ENCODE data around the gene ATPAF2. TPM values are rescaled to one million over a fixed set of nuclear protein-coding genes. Genes with fewer than 3 reads are reported as not detected.
"Not testable (repeated sequence)": the region's sequence is repeated elsewhere in the genome, so short reads cannot be mapped to it uniquely, and the experiment has no call there.

The ATPAF2 gene
- total RNA-seq, 2 experiments from 2014 or later = 22.9 to 29.9 TPM

DNA sequence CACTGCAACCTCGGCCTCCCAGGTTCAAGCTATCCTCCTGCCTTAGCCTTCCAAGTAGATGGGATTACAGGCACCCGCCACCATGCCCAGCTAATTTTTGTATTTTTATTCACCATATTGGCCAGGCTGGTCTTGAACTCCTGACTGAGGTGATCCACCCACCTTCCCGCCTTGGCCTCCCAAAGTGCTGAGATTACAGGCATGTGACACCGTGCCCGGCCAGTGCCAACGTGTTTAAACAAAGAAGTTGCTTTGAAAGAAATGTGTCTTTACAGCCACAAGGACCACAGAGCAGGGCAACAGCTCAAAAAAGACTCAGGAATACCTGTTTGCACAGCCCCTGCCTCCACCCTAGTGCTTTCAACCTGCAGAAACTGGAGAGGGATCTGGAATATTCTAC lies 25.0 kb downstream of the ATPAF2 start:
- H3K4me3 Mint-ChIP-seq = no peak overlapping the region
- no peak for DNase-seq
- POLR2A ChIA-PET = no interaction called here
- H3K9me3 Mint-ChIP-seq = no peaks in the 10 kb centered on the region
- H3K4me1 Mint-ChIP-seq = no peaks in the 10 kb centered on the region
- H3K27ac Mint-ChIP-seq = no peak overlapping the region
- no peaks in the 10 kb centered on the region for H3K27me3 Mint-ChIP-seq
- ATAC-seq (ENCODE audit: low read depth) = no peak
- peaks cover 1% of the 10 kb centered on the region for H3K36me3 Mint-ChIP-seq

DNA sequence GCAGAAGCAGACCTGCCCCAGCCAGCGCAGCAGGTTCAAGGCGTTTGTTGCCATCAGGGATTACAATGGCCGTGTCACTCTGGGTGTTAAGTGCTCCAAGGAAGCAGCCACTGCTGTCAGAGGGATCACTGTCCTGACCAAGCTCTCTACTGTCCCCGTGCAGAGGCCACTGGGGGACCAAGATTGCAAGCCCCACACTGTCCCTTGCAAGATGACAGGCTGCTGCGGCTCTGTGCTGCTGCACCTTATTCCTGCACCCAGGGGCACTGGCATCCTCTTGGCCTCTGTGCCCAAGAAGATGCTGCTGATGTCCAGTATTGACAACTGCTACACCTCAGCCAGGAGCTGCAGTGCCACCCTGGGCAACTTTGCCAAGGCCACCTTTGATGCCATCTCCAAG lies 27.7 kb downstream of the ATPAF2 start:
- DNase-seq = no peak
- Mint-ChIP-seq H3K36me3 (no peaks in the 10 kb centered on the region), H3K4me3 (no peak overlapping the region), H3K27ac (no peak overlapping the region), H3K27me3 (no peaks in the 10 kb centered on the region), H3K4me1 (no peaks in the 10 kb centered on the region), H3K9me3 (no peaks in the 10 kb centered on the region)
- ATAC-seq (ENCODE audit: low read depth) = no peak
- POLR2A ChIA-PET = no interaction called here

DNA sequence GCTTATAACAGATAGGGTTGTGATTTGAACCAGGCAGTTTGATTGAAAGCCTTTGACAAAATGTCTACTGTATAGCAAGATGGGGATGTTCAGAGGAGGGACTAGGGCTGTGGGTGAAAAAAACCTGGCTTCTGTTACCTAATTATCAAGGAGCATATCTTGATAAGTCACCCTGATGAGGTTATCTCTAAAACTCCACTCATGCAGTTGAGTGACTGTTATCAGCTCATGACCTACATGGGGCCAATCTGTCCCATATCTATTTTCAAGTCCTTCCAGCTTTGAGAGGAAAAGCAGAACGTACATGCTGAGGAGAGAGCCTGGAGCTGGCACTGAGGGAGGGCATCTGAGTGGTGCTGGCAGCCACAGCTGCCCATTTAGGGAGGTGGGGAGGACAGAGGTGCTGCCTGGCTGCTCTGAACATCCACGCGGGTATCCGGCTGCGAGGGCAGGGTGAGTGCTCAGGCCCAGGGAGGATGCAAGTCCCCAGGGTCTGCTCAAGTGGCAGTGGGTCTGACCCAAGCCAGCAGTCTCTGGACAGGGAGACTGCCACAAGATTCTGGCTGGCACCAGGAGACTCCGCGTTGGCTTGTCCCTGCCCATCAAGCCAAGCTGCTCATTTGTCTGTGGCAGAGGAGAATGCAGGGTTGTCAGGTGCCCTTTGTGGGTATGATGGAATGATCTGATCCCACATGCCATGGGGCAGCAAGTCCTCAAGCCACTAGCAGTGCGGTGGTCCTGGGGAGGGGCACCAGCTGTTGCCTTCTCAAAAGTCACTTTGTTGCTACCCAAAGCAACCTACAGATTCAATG lies 29.2 kb downstream of the ATPAF2 start:
- Mint-ChIP-seq H3K4me3 (no peak overlapping the region), H3K36me3 (no peaks in the 10 kb centered on the region), H3K27ac (no peak overlapping the region), H3K9me3 (no peaks in the 10 kb centered on the region), H3K27me3 (no peaks in the 10 kb centered on the region), H3K4me1 (peaks cover 6% of the 10 kb centered on the region)
- ATAC-seq (ENCODE audit: low read depth) = no peak
- POLR2A ChIA-PET = no interaction called here
- DNase-seq = no peak

DNA sequence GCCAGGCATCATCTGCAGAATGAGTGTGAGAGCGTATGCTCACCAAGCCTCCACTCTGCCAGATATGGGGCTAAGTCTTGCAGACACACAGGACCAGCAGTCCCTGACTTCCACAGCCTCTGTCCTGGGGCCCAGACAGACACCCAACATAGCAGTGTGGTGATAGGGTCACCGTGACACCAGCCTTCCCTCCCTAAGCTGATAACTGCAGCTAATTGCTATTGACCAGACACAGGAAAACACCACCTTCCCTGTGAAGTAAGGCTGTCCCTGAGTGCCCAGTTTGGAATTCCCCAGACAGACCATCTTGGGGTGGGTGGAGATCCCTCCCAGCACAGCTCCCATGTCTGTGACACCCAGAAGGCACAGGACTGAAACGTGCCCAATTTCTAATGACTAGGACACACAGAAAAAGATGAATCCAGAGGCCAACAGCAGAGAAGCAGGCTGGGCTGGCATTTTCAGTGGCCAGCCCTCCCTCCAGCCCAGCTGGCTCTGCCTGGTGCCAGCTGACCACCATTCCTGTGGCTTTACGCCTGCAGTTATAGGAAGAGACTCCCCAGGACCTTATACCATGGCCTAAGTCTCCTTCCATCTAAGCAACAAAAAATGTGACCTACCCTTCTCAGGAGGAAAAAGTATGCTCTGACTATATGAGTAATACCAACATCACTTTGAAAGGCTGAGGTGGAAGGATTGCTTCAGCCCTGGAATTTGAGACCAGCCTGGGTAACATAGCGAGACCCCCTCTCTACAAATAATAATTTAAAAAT lies 30.3 kb downstream of the ATPAF2 start:
- Mint-ChIP-seq H3K27ac (no peak overlapping the region), H3K36me3 (no peaks in the 10 kb centered on the region), H3K9me3 (no peaks in the 10 kb centered on the region), H3K27me3 (no peaks in the 10 kb centered on the region), H3K4me1 (peaks cover 6% of the 10 kb centered on the region), H3K4me3 (no peak overlapping the region)
- ATAC-seq (ENCODE audit: low read depth) (no peak), DNase-seq (no peak)
- POLR2A ChIA-PET = no interaction called here

DNA sequence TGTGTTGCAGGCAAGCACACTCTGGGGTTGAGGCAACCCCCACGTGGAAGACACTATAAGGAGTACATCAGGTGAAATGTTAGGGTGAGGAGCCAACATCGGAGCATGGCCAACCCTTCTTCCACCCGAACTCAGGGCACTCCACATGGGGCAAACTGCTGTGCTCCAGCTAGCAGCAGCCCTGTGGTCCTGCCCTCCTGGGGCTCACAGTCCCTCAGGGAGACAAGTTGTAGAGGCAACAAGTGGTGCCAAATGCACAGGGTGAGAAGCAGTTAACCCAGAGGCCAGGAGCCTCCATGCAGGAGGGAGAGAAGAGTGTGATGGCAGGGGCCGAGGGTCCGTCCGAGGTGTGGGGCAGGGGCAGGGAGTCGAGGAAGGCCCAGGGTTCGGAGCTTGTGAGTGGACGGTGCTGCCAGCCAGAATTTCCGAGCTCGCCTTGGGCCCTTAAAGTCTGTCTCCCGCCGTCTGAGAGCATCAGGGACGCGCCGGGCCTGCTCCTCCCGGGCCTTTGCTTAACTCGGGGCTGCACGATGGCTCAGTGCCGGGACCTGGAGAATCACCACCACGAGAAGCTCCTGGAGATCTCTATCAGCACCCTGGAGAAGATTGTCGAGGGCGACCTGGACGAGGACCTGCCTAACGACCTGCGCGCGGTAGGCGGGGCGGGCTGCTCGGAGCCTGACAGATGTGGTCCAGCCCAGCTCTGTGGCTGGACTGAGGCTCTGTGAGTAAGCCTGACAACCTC lies 32.3 kb downstream of the ATPAF2 start:
- POLR2A ChIA-PET = no interaction called here
- no peak for DNase-seq
- no peaks in the 10 kb centered on the region for H3K36me3 Mint-ChIP-seq
- peak overlapping the region; percentile 26 for H3K27ac Mint-ChIP-seq
- peaks cover 6% of the 10 kb centered on the region for H3K4me1 Mint-ChIP-seq
- no peak for ATAC-seq (ENCODE audit: low read depth)
- H3K27me3 Mint-ChIP-seq = no peaks in the 10 kb centered on the region
- no peaks in the 10 kb centered on the region for H3K9me3 Mint-ChIP-seq
- H3K4me3 Mint-ChIP-seq = no peak overlapping the region

DNA sequence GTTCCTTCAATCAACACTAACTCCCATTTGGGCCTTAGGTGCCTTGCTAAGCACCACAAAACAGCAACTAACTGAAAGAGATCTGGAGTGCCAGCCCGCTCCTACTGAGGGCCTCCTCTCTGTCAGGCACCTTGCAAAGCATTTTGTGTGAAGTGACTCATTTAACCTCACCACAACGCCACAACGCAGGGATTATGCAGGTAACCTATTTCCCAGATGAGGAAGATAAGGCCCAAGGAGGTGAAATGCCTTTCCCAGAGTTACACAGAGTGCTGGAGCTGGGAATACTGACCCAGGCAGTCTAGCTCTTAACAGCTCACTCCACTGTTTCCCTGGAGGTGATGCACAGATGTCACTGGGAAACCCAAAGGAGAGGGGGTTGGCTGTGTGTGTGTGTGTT lies 33.5 kb downstream of the ATPAF2 start:
- Mint-ChIP-seq H3K27ac (no peak overlapping the region), H3K4me3 (no peak overlapping the region), H3K9me3 (no peaks in the 10 kb centered on the region), H3K36me3 (no peaks in the 10 kb centered on the region), H3K27me3 (no peaks in the 10 kb centered on the region), H3K4me1 (peaks cover 6% of the 10 kb centered on the region)
- no peak for ATAC-seq (ENCODE audit: low read depth)
- DNase-seq = no peak
- POLR2A ChIA-PET = no interaction called here

DNA sequence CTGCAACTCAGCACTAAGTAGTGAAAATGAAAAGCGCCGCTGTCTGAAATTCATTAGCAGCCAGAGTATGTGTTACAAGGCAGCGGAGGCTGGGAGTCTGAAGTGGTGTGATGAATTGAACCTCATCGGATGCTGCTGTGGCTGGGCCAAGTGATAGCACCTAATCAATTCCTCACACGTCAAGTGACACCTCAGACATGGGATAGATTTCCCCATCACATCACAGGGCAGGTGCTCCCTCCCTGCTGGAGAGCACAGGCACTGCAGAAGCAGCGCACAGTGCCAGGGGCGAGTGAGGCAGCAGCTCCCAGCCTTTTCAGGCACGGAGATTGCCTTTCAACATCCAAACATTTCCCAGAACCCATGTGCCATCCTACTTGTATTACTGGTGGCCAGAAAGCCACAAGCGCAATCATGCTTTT lies 34.1 kb downstream of the ATPAF2 start:
- Mint-ChIP-seq H3K4me1 (peaks cover 6% of the 10 kb centered on the region), H3K27ac (no peak overlapping the region), H3K27me3 (no peaks in the 10 kb centered on the region), H3K9me3 (no peaks in the 10 kb centered on the region), H3K36me3 (no peaks in the 10 kb centered on the region), H3K4me3 (no peak overlapping the region)
- POLR2A ChIA-PET = no interaction called here
- no peak for ATAC-seq (ENCODE audit: low read depth)
- DNase-seq = no peak

DNA sequence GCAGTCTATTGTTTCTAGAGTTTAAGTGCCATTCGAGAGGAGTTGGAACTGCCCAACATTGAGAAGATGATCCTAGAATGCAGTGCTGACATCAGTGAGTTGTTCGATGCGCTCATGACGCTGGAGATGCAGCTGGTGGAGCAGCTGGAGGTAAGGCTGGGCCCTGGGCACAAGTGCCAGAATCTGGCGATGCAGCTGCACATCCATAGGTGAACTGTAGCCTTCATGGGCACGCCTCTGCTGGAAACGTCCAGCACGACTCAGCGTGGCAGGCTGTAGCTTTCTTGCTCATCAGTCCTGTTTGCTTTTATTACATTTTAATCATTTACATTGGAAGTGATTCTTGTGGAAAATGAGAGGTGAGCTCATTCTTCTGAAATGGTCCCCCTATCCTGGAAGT lies 34.6 kb downstream of the ATPAF2 start:
- Mint-ChIP-seq H3K27ac (no peak overlapping the region), H3K27me3 (no peaks in the 10 kb centered on the region), H3K4me3 (no peak overlapping the region), H3K9me3 (no peaks in the 10 kb centered on the region), H3K4me1 (peaks cover 6% of the 10 kb centered on the region), H3K36me3 (no peaks in the 10 kb centered on the region)
- ATAC-seq (ENCODE audit: low read depth) (no peak), DNase-seq (no peak)
- POLR2A ChIA-PET = no interaction called here

DNA sequence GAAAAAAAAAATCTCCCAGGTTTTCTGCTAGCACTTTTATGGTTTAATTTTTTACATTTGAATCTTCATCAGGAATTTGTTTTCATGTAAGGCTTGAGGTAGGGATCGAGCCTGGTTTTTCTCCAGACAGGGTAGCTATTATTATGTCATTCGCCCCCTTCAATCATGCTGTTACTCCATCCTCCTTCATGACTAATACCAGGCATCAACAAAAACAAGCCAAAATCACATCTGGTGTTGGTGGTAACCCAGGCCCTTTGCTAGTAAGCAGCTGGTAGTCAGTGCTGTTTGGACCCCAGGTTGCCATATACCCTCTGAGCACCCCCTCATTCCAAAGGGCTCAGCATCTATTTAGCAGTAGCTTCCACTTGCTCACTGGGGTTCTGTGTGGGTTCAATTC lies 36.8 kb downstream of the ATPAF2 start:
- H3K36me3 Mint-ChIP-seq = no peaks in the 10 kb centered on the region
- POLR2A ChIA-PET = no interaction called here
- ATAC-seq (ENCODE audit: low read depth) = no peak
- H3K27ac Mint-ChIP-seq = no peak overlapping the region
- no peaks in the 10 kb centered on the region for H3K27me3 Mint-ChIP-seq
- H3K4me1 Mint-ChIP-seq = peaks cover 6% of the 10 kb centered on the region
- no peak overlapping the region for H3K4me3 Mint-ChIP-seq
- DNase-seq = no peak
- no peaks in the 10 kb centered on the region for H3K9me3 Mint-ChIP-seq

DNA sequence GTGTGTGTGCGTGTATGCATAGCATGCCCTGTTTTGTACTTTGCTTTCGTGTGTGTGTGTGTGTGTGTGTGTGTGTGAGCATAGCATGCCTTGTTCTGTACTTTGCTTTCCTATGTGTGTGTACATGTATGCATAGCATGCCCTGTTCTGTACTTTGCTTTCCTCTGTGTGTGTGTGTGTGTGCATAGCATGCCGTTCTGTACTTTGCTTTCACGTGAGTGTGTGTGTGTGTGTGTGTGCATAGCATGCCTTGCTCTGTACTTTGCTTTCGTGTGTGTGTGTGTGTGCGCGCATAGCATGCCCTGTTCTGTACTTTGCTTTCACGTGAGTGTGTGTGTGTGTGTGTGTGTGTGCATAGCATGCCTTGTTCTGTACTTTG lies 38.9 kb downstream of the ATPAF2 start:
- Mint-ChIP-seq H3K36me3 (no peaks in the 10 kb centered on the region), H3K27me3 (no peaks in the 10 kb centered on the region), H3K4me3 (no peak overlapping the region), H3K27ac (no peak overlapping the region), H3K4me1 (no peaks in the 10 kb centered on the region), H3K9me3 (no peaks in the 10 kb centered on the region)
- DNase-seq = no peak
- POLR2A ChIA-PET = no interaction called here
- ATAC-seq (ENCODE audit: low read depth) = no peak

DNA sequence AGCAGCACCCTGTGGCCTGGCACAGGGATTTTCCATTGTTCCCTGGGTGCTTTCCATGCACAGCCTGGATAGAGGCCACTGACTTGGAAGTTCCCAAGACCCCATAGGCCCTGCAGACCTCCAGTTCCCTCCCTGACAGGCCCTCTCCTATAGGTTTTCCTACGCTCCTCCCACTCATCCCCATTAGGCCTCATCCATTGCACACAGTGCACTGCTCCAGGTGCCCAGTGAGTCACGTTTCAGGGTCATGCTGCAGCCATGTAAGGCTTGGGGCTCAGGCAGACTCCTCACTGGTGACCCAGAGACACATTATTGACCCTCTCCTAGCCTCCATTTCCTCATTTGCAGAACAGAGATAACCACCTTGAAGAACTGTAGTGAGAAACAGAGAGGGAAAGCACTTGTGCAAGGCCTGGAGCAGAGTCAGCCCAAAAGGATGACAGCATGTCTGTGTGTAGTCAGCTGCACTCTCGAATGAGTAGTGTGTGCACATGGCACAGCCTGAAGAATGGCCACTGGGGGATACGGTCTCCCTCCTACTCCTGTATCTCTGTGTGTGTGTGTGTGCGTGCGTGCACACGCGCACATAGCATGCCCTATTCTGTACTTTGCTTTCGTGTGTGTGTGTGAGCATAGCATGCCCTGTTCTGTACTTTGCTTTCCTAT lies 39.5 kb downstream of the ATPAF2 start:
- no peak for ATAC-seq (ENCODE audit: low read depth)
- POLR2A ChIA-PET = no interaction called here

DNA sequence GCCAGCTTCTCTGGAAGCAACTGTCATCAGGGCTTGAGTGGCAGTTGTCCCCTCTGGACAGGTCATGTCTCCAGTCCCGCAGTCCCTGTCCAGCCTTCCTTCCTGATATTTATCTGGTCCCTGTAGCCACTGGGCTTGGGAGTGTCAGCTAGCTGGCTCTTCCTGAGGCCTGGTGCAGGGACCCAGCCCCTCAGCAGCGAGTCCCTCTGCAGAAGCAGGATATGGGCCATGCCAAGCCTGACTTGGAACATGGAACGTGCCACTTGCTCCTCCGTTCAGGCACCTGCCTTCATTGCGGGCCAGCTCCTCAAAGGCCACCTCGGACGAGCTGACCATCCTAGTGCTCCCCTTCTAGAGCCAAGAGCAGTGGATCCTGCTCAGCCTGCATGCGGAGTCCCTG lies 40.0 kb downstream of the ATPAF2 start:
- POLR2A ChIA-PET = no interaction called here

More for the DNA sequence above, 39.5 kb downstream of the ATPAF2 start:
- no peaks in the 10 kb centered on the region for H3K4me1 Mint-ChIP-seq
- no peak overlapping the region for H3K4me3 Mint-ChIP-seq
- H3K36me3 Mint-ChIP-seq = no peaks in the 10 kb centered on the region
- H3K27ac Mint-ChIP-seq = no peak overlapping the region
- H3K9me3 Mint-ChIP-seq = no peaks in the 10 kb centered on the region
- no peak for DNase-seq
- no peaks in the 10 kb centered on the region for H3K27me3 Mint-ChIP-seq

DNA sequence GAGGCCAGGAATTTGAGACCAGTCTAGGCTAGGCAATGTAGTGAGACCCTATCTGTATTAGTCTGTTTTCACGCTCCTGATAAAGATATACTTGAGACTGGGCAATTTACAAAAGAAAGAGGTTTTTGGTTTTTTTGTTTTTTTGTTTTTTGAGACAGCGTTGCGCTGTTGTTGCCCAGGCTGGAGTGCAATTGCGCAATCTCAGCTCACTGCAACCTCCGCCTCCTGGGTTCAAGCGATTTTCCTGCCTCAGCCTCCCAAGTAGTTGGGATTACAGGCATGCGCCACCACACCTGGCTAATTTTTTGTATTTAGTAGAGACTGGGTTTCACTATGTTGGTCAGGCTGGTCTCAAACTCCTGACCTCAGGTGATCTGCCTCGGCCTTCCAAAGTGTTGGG lies 43.1 kb downstream of the ATPAF2 start:
- not testable (repeated sequence) for ATAC-seq (ENCODE audit: low read depth); H3K27ac Mint-ChIP-seq; H3K4me1 Mint-ChIP-seq

More for the DNA sequence above, 40.0 kb downstream of the ATPAF2 start:
- H3K27ac Mint-ChIP-seq = no peak overlapping the region
- no peaks in the 10 kb centered on the region for H3K36me3 Mint-ChIP-seq
- H3K4me3 Mint-ChIP-seq = no peak overlapping the region
- H3K9me3 Mint-ChIP-seq = no peaks in the 10 kb centered on the region
- H3K27me3 Mint-ChIP-seq = no peaks in the 10 kb centered on the region
- H3K4me1 Mint-ChIP-seq = no peaks in the 10 kb centered on the region
- DNase-seq (no peak), ATAC-seq (ENCODE audit: low read depth) (no peak)

More for the DNA sequence above, 43.1 kb downstream of the ATPAF2 start:
- H3K4me3 Mint-ChIP-seq, DNase-seq, POLR2A ChIA-PET, H3K9me3 Mint-ChIP-seq, H3K27me3 Mint-ChIP-seq, H3K36me3 Mint-ChIP-seq: not testable (repeated sequence)

All from activated naive CD8-positive, alpha-beta T cell treated with anti-CD3 and anti-CD28 coated beads, Interleukin-2, amount 10 ng/mL, durations not matched to agents 7 days and 5 days (primary cell).